Fibroblast of skin of abdomen (primary cell): ENCODE results near the gene CALU.

Experiments used
- DNase-seq: peaks from one replicate; pipeline ENCODE4 v3.0.0-alpha.2; 2013

Gene CALU

GRCh38 chr7:128788446-128789412 lies 49.6 kb downstream of the CALU start:
- DNase-seq, result no peak

- DNase-seq, result no peak
Observed at GRCh38 chr7:128790315-128791041, 51.3 kb downstream of the CALU start.

GRCh38 chr7:128791121-128791971 lies 52.2 kb downstream of the CALU start, which contains the start of gene CCDC136:
Gene CCDC136, plus strand, starts transcription at chr7:128791968. Its CDS starts 444 bp downstream, at chr7:128792412.
- peak; percentile 65 for DNase-seq

GRCh38 chr7:128791972-128792327 lies 52.8 kb downstream of the CALU start:
- no peak for DNase-seq

GRCh38 chr7:128792471-128793180 lies 53.5 kb downstream of the CALU start:
- no peak for DNase-seq

GRCh38 chr7:128793181-128793547 lies 54.0 kb downstream of the CALU start:
- DNase-seq, result no peak

- DNase-seq, result no peak
Observed at GRCh38 chr7:128794020-128794419, 54.9 kb downstream of the CALU start.

GRCh38 chr7:128794436-128794835 lies 55.3 kb downstream of the CALU start:
- DNase-seq, result no peak

GRCh38 chr7:128795129-128795528 lies 56.0 kb downstream of the CALU start:
- no peak for DNase-seq

GRCh38 chr7:128796327-128796726 lies 57.2 kb downstream of the CALU start:
- peak; percentile 83 for DNase-seq

GRCh38 chr7:128799451-128799850 lies 60.3 kb downstream of the CALU start:
- DNase-seq, result no peak

- DNase-seq, result no peak
Observed at GRCh38 chr7:128800567-128800966, 61.4 kb downstream of the CALU start.

GRCh38 chr7:128801003-128801402 lies 61.8 kb downstream of the CALU start:
- no peak for DNase-seq

GRCh38 chr7:128801667-128802418 lies 62.7 kb downstream of the CALU start:
- no peak for DNase-seq

- DNase-seq, result no peak
Observed at GRCh38 chr7:128804484-128804883, 65.3 kb downstream of the CALU start.

- DNase-seq, result no peak
Observed at GRCh38 chr7:128805225-128805624, 66.1 kb downstream of the CALU start.

- DNase-seq, result no peak
Observed at GRCh38 chr7:128807191-128807590, 68.0 kb downstream of the CALU start.

GRCh38 chr7:128809363-128809762 lies 70.2 kb downstream of the CALU start:
- no peak for DNase-seq

- no peak for DNase-seq
Observed at GRCh38 chr7:128810473-128810872, 71.3 kb downstream of the CALU start.

- DNase-seq, result no peak
Observed at GRCh38 chr7:128810997-128811396, 71.8 kb downstream of the CALU start.
